Measurements from ENCODE around the gene MKNK2. TPM values are rescaled to one million over a fixed set of nuclear protein-coding genes. Genes with fewer than 3 reads are reported as not detected.

Gene MKNK2
- total RNA-seq, 1 experiment from 2014 or later, result 33.9 TPM

DNA sequence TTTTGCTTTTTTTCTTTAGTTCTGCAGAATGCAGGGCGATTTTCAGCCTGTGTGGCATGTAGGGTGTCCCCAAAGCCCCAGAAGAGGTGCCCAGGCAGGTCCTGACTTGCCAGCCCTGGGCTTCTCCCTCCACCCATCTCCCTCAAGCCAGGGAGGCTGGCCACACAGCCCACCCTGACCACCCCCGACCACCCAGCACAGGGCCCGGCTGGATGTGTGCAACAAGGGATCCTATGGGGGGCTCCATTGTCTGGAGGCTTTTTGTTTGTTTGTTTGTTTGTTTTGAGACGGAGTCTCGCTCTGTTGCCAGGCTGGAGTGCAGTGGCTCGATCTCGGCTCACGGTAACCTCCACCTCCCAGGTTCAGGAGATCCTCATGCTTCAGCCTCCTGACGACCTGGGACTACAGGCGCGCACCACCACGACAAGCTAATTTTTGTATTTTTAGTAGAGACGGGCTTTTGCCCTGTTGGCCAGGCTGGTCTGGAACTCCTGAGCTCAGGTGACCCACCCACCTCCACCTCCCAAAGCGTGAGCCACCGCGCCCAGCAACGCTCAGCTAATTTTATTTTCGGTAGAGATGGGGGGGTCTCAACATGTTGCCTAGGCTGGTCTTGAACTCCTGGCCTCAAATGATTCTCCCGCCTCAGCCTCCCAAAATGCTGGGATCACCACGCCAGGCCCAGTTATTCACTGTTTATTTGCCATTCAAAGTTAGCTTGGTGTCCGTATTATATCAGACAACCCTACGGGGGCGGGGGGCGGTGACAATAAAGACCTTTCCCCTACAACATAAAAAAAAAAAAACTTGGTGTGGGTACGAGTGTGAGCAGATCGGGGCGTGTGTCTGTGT lies 7.8 kb upstream of the MKNK2 start:
- DNase-seq (ENCODE audit: low read depth), result no peak

DNA sequence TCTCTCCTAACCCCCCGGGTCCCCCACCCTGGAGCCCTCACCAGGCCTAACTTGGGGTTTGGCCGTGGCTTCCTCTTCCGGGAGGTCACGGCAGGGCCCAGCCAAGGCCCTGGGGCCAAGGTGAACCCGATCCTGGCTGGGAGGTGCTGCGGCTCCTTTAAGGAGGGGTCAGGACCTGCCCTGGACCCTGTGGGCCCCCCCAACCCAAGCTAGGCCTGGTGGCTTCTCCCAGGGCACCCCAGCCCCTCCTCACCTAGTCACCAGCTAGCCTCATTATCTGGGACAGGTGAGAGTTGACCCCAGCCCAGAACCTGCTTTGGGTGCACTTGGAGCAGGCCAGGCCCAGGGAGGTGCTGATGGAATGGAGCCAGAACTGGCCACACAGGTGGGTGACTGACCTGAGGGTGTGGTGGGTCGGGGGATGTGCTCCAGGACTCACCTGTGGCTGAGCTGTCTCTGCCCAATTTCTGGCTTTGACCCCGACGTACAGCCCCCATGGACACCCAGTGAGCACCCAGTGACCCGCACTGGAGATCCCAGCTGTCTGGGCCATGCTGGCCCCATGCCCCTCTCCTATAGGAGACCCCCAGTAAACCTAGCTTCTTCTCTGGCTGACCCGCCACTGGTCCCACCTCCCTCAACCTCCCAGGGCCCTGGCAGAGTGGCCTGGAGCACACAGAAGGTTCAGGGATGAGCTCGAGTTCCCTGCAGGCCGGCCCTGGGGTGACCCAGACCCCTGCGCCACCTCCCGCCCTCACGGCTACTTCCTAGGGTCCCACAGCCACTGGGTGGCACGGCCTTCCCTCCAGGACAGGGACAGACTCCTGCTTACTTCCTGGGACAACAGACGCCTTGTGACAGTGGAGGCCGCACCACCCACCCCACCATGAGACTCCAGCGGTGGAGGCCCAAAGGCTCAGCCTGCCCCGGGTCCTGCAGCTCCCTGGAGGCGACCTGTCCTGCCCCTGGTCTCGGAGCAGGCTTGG lies 6.7 kb upstream of the MKNK2 start:
- DNase-seq (ENCODE audit: low read depth), result no peak

- DNase-seq (ENCODE audit: low read depth), result no peak
These were observed 5.8 kb upstream of the MKNK2 start for GRCh38 chr19:2056837-2057192.

GRCh38 chr19:2055931-2056836 lies 5.1 kb upstream of the MKNK2 start:
- DNase-seq (ENCODE audit: low read depth), result peak; percentile 79

DNA sequence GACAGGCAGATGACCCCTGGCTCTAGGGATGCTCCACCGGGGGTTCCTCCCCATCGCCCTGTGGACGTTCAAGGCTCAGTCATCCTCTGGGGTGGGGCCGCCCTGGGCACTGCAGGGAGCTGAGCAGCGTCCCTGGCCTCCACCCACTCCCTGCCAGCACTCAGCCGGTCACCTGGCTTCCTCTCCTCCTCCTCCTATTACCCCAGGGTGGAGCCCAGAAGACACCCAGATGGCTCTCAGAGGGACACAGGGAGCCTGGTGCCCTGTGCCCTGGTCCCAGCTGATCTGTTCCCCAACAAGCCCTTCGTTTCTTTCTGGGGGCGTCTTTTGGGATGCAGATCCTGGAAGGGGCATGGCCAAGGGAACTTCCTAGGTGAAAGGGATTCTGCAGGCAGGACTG lies 3.7 kb upstream of the MKNK2 start:
- no peak for DNase-seq (ENCODE audit: low read depth)

DNA sequence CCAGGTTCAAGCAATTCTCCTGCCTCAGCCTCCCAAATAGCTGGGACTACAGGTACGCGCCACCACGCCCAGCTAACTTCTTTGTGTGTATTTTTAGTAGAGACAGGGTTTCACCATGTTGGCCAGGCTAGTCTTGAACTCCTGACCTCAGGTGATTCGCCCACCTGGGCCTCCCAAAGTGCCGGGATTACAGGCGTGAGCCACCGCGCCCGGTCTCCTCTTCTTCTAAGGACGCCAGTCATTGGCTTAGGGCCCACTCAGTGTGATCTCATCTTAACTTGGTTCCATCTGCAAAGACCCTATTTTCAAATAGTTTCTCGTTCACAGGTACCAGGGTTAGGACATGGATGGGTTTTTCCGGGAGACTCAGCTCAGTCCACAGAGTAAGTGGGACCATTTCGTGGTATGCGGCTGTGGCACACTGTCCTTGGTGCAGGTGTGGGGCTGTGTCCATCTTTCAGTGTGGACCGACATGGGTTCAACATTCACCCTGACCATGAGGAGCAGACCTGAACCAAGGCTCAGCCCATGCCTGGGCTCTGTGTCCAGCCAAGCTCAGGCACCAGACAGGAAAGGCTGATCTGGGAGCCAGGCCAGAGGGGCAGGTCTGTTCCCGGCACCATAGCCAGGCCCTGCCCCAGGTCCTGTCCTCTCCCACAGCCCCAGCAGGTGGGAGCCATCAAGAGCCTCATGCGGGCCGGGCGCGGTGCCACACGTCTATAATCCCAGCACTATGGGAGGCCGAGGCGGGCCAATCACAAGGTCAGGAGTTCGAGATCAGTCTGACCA lies 2.8 kb upstream of the MKNK2 start:
- DNase-seq (ENCODE audit: low read depth), result no peak

DNA sequence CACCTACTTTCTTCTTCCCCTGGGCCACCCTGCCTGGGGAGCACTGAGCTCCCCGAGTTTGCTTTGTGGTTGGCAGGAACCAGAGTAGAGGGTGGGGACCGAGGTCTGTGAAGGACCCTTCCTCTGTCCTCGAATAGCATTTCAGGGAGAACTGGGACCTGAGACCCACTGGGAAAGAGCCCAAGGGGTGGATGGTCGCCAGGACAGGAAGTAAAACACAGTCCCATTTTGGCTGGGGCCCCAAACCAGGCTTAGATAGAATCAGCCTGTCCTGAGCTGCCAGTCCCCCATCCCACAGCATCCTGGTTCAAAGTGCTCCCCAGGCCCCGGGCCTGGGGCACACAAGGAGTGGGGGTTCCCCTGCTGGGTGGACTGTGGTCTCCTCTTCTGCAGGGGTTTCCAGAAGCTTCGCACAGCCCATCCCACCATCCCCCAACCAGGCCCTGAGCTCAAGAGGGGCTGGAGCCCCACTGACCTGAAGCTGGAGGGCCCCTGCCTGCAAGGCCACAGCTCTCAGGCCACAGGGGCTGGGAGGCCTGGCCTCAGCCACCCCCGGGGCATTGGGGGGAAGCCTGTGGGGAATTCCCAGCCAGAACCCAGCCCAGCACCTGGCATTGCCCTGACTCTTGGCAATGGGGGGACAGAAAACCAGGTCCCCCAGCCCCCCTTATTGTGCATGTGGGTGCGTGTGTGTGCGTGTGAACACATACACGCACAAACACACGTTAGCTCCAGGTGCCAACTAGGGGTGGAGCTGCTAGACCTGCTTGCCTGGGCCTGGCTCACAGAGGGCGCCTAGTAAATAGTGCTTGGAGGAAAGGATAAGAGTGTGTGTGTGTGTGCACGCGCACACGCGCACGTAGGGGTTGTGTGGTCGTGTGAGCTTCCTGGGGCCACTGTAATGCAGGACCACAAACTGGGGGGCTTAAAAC lies 995 bp upstream of the MKNK2 start:
- DNase-seq (ENCODE audit: low read depth), result no peak

DNA sequence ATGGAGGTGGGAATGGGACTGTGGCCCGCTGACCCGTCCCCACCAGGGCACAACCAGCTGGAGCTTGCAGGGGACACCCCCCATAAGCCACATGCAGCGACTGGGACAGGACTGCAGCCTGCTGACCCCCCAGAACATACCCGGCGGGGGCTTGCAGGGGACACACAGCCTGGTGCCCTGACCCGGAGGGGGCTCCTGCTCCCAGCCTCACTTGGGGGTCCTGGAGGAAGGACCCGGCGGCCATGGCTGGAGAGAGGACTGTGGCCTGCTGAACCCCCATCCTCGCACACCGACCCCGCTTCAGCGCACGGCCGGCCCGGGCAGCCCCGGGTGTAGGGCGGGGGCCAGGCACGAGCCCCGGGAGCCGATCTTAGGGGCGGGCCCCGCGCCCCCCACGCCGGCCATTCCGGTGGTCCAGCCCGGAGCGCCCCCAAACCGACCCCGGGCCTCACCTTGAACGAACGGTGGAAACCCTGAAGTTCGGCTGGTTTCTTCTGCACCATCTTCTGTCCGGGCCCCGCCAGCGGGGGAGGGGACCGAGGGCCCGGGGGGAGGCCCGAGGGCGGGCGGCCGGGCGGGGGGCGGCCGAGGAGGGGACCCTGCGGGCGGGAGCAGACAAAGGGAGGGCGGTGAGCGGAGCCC lies 574 bp downstream of the MKNK2 start:
- DNase-seq (ENCODE audit: low read depth), result no peak

- peak; percentile 64 for DNase-seq (ENCODE audit: low read depth)
These were observed 1.2 kb downstream of the MKNK2 start for GRCh38 chr19:2049741-2050348.

GRCh38 chr19:2048959-2049740 lies 1.9 kb downstream of the MKNK2 start:
- DNase-seq (ENCODE audit: low read depth), result no peak

DNA sequence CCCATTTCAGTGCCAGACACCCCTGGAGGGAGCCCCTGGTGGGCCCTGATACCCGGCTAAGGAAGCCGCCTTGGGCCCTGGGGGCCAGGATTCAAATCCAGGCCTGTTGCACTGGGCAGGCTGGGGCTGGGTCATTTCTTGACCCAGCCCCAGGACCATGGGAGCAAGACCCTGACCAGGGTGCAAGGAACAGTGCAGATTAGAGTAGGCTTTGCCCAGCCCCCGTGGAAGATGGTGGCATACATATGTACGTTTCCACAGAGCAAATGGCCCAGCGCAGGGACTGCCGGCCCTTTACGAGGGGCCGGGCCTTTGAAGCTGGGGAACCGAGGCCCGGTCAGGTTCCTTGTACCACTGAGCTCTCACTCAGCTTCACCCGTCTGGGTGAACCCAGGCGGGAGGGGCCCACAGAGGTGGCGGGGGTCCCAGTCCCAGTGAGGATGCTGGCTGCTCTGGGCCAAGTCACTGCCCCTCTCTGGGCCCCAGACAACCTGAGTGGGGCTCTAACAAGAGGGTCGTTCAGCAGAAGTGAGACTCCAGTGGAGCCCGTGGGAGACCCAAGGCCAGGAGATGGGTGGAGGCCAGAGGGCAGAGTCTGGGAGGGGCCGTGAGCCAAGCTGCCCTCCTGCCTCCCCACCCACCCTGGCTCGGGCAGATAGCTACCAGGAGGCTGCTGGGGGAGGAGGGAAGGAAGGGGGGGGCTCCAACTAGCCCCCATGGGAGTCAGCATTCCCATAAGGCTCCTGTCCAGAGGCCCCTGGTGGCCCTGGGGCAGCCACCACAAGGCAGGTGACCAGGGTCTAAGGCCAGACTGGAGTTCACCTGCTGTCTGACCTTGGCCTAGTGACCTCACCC lies 2.7 kb downstream of the MKNK2 start:
- DNase-seq (ENCODE audit: low read depth), result no peak

DNA sequence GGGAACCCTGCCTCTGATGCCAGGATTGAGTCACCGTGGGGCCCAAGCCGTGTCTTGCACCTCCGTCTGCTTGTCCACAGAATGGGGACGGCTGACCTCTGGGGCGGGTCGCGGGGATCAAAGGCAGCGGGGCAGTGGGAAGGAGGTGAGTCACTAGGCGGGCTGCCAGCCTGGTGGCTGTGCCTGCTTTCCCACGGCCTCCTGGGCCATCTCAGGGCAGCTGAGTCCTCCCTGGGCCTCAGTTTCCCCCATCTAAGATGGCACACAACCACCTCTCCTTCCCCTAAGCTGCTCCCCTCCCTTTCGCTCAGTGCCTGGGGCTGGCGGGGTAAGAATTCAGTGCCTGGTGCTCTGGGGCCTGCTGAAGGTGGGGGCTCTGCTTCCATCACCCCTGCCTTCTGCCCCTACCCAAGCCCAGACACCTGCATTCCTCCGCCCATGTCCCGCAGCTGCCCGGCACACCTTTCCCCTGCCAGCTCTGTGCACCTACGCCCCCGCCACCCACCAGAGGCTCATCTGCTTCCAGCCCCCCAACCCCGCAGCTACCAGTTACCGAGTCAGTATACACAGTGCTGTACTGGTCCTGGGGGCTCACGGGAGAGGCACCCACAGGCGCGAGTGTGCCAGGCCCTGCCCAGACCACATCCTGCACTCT lies 3.5 kb downstream of the MKNK2 start:
- peak; percentile 62 for DNase-seq (ENCODE audit: low read depth)

GRCh38 chr19:2047076-2047448 lies 4.0 kb downstream of the MKNK2 start:
- DNase-seq (ENCODE audit: low read depth), result no peak

- DNase-seq (ENCODE audit: low read depth), result no peak
These were observed 4.8 kb downstream of the MKNK2 start for GRCh38 chr19:2046046-2046907.

DNA sequence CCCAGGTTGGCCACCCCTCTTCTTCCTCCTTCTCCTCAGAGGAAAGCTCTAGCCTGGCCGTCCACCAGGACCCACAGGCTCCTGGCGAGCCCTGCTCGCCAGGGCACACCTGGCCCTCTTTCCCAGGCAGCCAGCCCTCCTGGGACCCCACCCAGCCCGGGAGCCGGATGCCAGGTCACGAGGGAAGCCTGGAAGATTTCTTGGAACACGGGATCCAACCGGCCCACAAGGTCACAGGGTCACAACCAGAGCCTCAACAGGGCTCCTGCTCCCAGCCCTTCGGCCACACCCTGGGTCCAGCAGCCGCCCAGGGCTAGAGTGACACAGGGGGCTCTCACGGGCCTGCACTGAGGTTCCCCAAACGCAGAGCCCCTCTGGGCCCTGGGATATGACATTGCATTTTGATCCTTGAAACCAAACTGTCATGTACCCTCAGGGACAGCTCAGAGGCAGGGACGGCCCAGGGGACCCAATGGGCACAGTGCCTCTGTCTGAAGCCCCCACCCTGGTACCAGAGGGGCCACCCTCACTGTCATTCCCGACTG lies 5.5 kb downstream of the MKNK2 start:
- DNase-seq (ENCODE audit: low read depth), result no peak

All from Daoy (cell line).